HepG2 (cell line): ENCODE results near the gene CAV3. TPM values are rescaled to one million over a fixed set of nuclear protein-coding genes. Genes with fewer than 3 reads are reported as not detected.

Experiments used
- ATAC-seq: fragments of 200-7000 bp; cut with Tn5 transposase; 3 replicates; pipeline ENCODE4 v1.9.1; 2020; ENCODE audit warnings: mild to moderate bottlenecking, moderate library complexity
- BruUV-seq: library from RNA; stranded (reverse); fragments of 400-500 nt; replicated peaks from 2 replicates; lab custom pipeline; 2021; lab: Mats Ljungman, UMichigan
- CTCF ChIA-PET: fragments of 300-600 bp; formaldehyde crosslinking; extraction: SDS; loops from one replicate; lab custom pipeline; 2021; ENCODE audit warnings: low total read pairs, inconsistent platforms, low intra/inter-chr PET ratio; lab: Yijun Ruan, JAX
- POLR2A ChIA-PET: fragments of 350-600 bp; sonication (Branson Sonifier 250); formaldehyde crosslinking; loops from one replicate; lab custom pipeline; 2020; ENCODE audit warnings: antibody characterized with exemption, inconsistent platforms; lab: Yijun Ruan, JAX
- DNase-seq: peaks from one replicate; pipeline ENCODE4 v3.0.0-alpha.2; 2015; ENCODE audit warnings: low spot score
- FAIRE-seq: peaks from 3 replicates; lab custom pipeline; 2011; peaks lifted over from hg19 to GRCh38; lab: Jason Lieb, UNC
- H2AFZ ChIP-seq: one replicate; pipeline ENCODE4 v1.6.1; 2011; ENCODE audit warnings: low read length, inconsistent platforms
- H3K27ac ChIP-seq: fragments of 300-600 bp; 3 replicates; pipeline ENCODE4 v1.8.0; 2011; ENCODE audit warnings: mixed run types, mild to moderate bottlenecking, mixed read lengths, low read length, inconsistent platforms; ENCODE audit not compliant: insufficient read depth; ENCODE audit errors: extremely low read length
- H3K27me3 ChIP-seq, 2 experiments: fragments of 200-600 bp in 1 of 2; 2 replicates in 1 of 2; 3 replicates in 1 of 2; pipeline versions ENCODE4 v1.6.0 to v1.8.0; 2011; ENCODE audit warnings: low read length in 2 of 2, mild to moderate bottlenecking in 2 of 2, moderate library complexity in 2 of 2, inconsistent platforms in 1 of 2; ENCODE audit not compliant: insufficient read depth in 2 of 2, control insufficient read depth in 1 of 2
- H3K36me3 ChIP-seq, 2 experiments: fragments of 200-600 bp in 1 of 2; replicated peaks in 1 of 2; 2 replicates in 1 of 2; 3 replicates in 1 of 2; pipeline versions ENCODE4 v1.5.1 to v1.8.0; 2011; ENCODE audit warnings: low read length in 2 of 2, inconsistent platforms in 1 of 2; ENCODE audit not compliant: insufficient read depth in 2 of 2, control insufficient read depth in 1 of 2
- H3K4me1 ChIP-seq: 2 replicates; pipeline ENCODE4 v1.5.1; 2012; ENCODE audit warnings: low read length, inconsistent platforms; ENCODE audit not compliant: insufficient read depth
- H3K4me2 ChIP-seq: 2 replicates; pipeline ENCODE4 v1.6.0; 2011; ENCODE audit warnings: low read depth, low read length, inconsistent platforms
- H3K4me3 ChIP-seq, 3 experiments: fragments of 200-600 bp in 1 of 3; sonication (generic), shearing (Covaris generic) in 1 of 3; replicated peaks in 1 of 3; 2 replicates each; pipeline ENCODE4 v1.5.1; 2011 to 2016; ENCODE audit warnings: low read length in 3 of 3, inconsistent platforms in 2 of 3, low read depth in 2 of 3, mild to moderate bottlenecking in 2 of 3, control low read depth in 1 of 3, mixed read lengths in 1 of 3; ENCODE audit not compliant: insufficient read depth in 1 of 3
- H3K79me2 ChIP-seq: one replicate; pipeline ENCODE4 v1.6.1; 2011; ENCODE audit warnings: low read length, inconsistent platforms; ENCODE audit not compliant: insufficient read depth
- H3K9ac ChIP-seq: 2 replicates; pipeline ENCODE4 v1.6.0; 2011; ENCODE audit warnings: mild to moderate bottlenecking, low read depth, low read length, inconsistent platforms; ENCODE audit not compliant: insufficient read depth
- H3K9me3 ChIP-seq: 2 replicates; pipeline ENCODE4 v1.5.1; 2012; ENCODE audit warnings: mild to moderate bottlenecking, low read length
- H4K20me1 ChIP-seq: 2 replicates; pipeline ENCODE4 v1.6.0; 2011; ENCODE audit warnings: inconsistent platforms, mild to moderate bottlenecking, low read length, moderate library complexity; ENCODE audit not compliant: insufficient read depth
- KDM6A ChIP-seq: IDR thresholded peaks from 2 replicates; pipeline ENCODE4 v1.6.1; 2016; ENCODE audit warnings: low read depth
- KLF15 ChIP-seq: sonication (generic); formaldehyde crosslinking; IDR thresholded peaks from 2 replicates; pipeline ENCODE4 v1.8.1; 2023; ENCODE audit warnings: borderline replicate concordance, mild to moderate bottlenecking, inconsistent platforms, missing genetic modification reagents, mixed read lengths
- MIER3 ChIP-seq: IDR thresholded peaks from 2 replicates; pipeline ENCODE4 v1.6.1; 2016; ENCODE audit warnings: missing compliant biosample characterization, borderline replicate concordance
- NR3C1 ChIP-seq: sonication (generic); formaldehyde crosslinking; IDR thresholded peaks from 2 replicates; pipeline ENCODE4 v1.4.0; 2020; ENCODE audit warnings: missing genetic modification reagents
- PHB2 ChIP-seq: fragments of 450-650 bp; IDR thresholded peaks from 2 replicates; pipeline ENCODE4 v1.6.1; 2018; ENCODE audit not compliant: partially characterized antibody
- RFX1 ChIP-seq: fragments of 450-650 bp; IDR thresholded peaks from 2 replicates; pipeline ENCODE4 v1.6.1; 2017
- SP4 ChIP-seq: sonication (generic); formaldehyde crosslinking; IDR thresholded peaks from 2 replicates; pipeline ENCODE4 v1.8.1; 2023; ENCODE audit warnings: mild to moderate bottlenecking, missing genetic modification reagents
- ZBTB21 ChIP-seq: sonication (generic); formaldehyde crosslinking; IDR thresholded peaks from 2 replicates; pipeline ENCODE4 v1.4.0; 2020; ENCODE audit warnings: missing genetic modification reagents
- WGBS: methylation state at CpG from one replicate; pipeline ENCODE4 v1.1.6; 2017; ENCODE audit warnings: low lambda C conversion rate; 5-methylcytosine and 5-hydroxymethylcytosine counted together
- in situ Hi-C: cut with HindIII; loops from 2 replicates; pipeline ENCODE4 v1.10.0; 2017; ENCODE audit warnings: low pct_unique_long_range_greater_than_20kb; ENCODE audit not compliant: extremely low pct_ligation_motif_present
- intact Hi-C: fragments of 100-400 bp; cut with micrococcal nuclease; formaldehyde crosslinking; loops from one replicate; pipeline ENCODE4 v1.10.0; 2022; ENCODE audit not compliant: unreplicated experiment
- polyA plus RNA-seq, 8 experiments: library from polyadenylated mRNA; depleted of rRNA in 3 of 8; stranded (reverse) in 7 of 8; unstranded in 1 of 8; fragments of >200 nt; fragmentation: Illumina TruSeq in 4 of 8; extraction: Trizol in 4 of 8; gene quantifications; 2 replicates each; pipeline versions ENCODE4 v1.2.1 to v1.2.3, GENCODE V29; 2011 to 2016; ENCODE audit warnings: low read depth in 4 of 8, missing spikeins in 1 of 8, mixed read lengths in 1 of 8; ENCODE audit not compliant: insufficient read depth in 1 of 8
- total RNA-seq, 5 experiments: library from RNA; depleted of rRNA; stranded (reverse); fragments of >200 nt; fragmentation: Illumina TruSeq; extraction: Trizol; gene quantifications; 2 replicates each; pipeline ENCODE4 v1.2.3, GENCODE V29; 2016; ENCODE audit warnings: low read depth in 1 of 5
- TF ChIP-seq, protein P1 (sequence below): sonication (generic); formaldehyde crosslinking; IDR thresholded peaks from 2 replicates; pipeline ENCODE4 v1.4.0; 2020; ENCODE audit warnings: missing genetic modification reagents
- TF ChIP-seq, protein P2 (sequence below): sonication (generic); formaldehyde crosslinking; IDR thresholded peaks from 2 replicates; pipeline ENCODE4 v1.8.0; 2022; ENCODE audit warnings: mild to moderate bottlenecking, missing genetic modification reagents

The CAV3 gene
- total and polyA plus RNA-seq, 2 of the 13 experiments (the other 11 are each of a cell fraction or from before 2014, with no cell fraction given), result not detected

DNA sequence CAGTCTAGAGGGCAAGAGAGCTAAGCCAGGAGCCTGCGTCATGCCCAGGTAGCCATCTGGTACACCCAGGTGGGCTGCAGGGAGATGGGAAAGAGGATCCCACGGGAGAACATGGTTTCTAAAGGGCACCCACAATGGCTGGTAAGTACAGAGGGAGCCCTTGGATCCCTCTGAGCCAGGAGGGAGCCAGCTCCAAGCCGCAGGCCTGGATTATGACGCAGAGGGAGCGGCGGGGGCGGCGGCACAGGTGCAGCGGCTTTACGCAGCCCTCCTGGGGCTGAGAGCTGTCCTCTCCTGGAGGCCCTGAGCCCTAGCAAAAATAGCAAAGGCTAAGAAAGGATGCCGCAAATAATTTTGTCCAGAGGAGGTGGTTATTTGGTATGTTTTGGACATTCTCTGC lies 2.8 kb downstream of the CAV3 start:
- FAIRE-seq, result no peak
- CTCF ChIA-PET, result no interaction called here
- no TSS peak for BruUV-seq

More for the DNA sequence above, 2.8 kb downstream of the CAV3 start:
- H3K27ac ChIP-seq, result no peak overlapping the region
- H3K9me3 ChIP-seq, result no peaks in the 10 kb centered on the region
- no peak for DNase-seq
- no peaks in the 10 kb centered on the region for H3K79me2 ChIP-seq
- no peak for ATAC-seq
- WGBS, result 63% methylated on average over 11 of the region's 11 CpGs
- H3K4me2 ChIP-seq, result no peak overlapping the region
- intact Hi-C loops (no loop called here), in situ Hi-C loops (no loop called here)
- H3K4me3 ChIP-seq, result no peak overlapping the region
- H2AFZ ChIP-seq, result no peak overlapping the region
- TF ChIP-seq KDM6A (CRISPR knock-in tag) (no peak), KLF15 (CRISPR knock-in tag) (no peak), SP4 (CRISPR knock-in tag) (no peak), MIER3 (no peak), PHB2 (no peak), ZBTB21 (CRISPR knock-in tag) (no peak), RFX1 (no peak), NR3C1 (CRISPR knock-in tag) (no peak)
- TF ChIP-seq, protein P1, sequence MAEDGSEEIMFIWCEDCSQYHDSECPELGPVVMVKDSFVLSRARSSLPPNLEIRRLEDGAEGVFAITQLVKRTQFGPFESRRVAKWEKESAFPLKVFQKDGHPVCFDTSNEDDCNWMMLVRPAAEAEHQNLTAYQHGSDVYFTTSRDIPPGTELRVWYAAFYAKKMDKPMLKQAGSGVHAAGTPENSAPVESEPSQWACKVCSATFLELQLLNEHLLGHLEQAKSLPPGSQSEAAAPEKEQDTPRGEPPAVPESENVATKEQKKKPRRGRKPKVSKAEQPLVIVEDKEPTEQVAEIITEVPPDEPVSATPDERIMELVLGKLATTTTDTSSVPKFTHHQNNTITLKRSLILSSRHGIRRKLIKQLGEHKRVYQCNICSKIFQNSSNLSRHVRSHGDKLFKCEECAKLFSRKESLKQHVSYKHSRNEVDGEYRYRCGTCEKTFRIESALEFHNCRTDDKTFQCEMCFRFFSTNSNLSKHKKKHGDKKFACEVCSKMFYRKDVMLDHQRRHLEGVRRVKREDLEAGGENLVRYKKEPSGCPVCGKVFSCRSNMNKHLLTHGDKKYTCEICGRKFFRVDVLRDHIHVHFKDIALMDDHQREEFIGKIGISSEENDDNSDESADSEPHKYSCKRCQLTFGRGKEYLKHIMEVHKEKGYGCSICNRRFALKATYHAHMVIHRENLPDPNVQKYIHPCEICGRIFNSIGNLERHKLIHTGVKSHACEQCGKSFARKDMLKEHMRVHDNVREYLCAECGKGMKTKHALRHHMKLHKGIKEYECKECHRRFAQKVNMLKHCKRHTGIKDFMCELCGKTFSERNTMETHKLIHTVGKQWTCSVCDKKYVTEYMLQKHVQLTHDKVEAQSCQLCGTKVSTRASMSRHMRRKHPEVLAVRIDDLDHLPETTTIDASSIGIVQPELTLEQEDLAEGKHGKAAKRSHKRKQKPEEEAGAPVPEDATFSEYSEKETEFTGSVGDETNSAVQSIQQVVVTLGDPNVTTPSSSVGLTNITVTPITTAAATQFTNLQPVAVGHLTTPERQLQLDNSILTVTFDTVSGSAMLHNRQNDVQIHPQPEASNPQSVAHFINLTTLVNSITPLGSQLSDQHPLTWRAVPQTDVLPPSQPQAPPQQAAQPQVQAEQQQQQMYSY (CRISPR knock-in tag), result no peak
- TF ChIP-seq, protein P2, sequence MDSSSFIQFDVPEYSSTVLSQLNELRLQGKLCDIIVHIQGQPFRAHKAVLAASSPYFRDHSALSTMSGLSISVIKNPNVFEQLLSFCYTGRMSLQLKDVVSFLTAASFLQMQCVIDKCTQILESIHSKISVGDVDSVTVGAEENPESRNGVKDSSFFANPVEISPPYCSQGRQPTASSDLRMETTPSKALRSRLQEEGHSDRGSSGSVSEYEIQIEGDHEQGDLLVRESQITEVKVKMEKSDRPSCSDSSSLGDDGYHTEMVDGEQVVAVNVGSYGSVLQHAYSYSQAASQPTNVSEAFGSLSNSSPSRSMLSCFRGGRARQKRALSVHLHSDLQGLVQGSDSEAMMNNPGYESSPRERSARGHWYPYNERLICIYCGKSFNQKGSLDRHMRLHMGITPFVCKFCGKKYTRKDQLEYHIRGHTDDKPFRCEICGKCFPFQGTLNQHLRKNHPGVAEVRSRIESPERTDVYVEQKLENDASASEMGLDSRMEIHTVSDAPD (CRISPR knock-in tag), result no peak
- H4K20me1 ChIP-seq, result no peaks in the 10 kb centered on the region
- no peak overlapping the region for H3K9ac ChIP-seq
- POLR2A ChIA-PET, result no interaction called here
- no peaks in the 10 kb centered on the region for H3K36me3 ChIP-seq
- peaks cover 2 to 52% of the 10 kb centered on the region in 2 experiments; a peak in 4 of 5 replicates for H3K27me3 ChIP-seq
- peaks cover 13% of the 10 kb centered on the region for H3K4me1 ChIP-seq
